Cardiac fibroblast (primary cell): ENCODE measurements around the gene MARCHF3.
"Not testable (repeated sequence)": the region's sequence is repeated elsewhere in the genome, so short reads cannot be mapped to it uniquely, and the experiment has no call there.

ENCODE experiments used
- DNase-seq, 2 donors: peaks; one replicate each; pipeline versions ENCODE4 v3.0.0 to v3.0.0-alpha.2; 2010; ENCODE audit warnings: low read depth in 2 of 2
- H3K4me3 ChIP-seq, 2 donors: replicated peaks in 1 of 2; 1 replicate in 1 of 2; 2 replicates in 1 of 2; pipeline ENCODE4 v1.5.1; 2011; ENCODE audit warnings: low read depth in 2 of 2, low read length in 2 of 2, mild to moderate bottlenecking in 2 of 2, moderate library complexity in 1 of 2
- TF ChIP-seq, protein P1 (sequence below): IDR thresholded peaks from one replicate; pipeline ENCODE4 v1.5.1; 2011; ENCODE audit warnings: low read depth, mild to moderate bottlenecking, low read length, inconsistent platforms

The MARCHF3 gene

DNA sequence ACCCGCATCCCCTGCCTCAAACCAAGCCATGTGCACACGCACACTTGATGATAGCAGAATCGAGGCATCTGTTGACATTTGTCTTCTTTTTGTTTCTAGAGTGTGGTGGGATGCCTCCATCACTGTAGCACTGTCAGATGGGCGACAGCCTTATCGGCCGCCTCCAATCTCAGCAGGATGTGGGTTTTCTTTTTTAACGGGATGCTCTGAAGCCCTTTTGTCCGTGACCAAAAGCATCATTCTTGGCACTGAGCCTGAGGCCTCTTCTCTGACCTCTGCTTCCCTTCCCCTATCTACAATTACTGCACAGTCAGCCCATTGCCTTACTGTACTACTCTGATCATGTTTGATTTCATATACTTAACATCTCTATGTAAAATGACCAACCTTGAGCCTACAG, 175.1 kb downstream of the MARCHF3 start:
- DNase-seq = peak in 1 of 2 donors; percentile 61
- TF ChIP-seq, protein P1, sequence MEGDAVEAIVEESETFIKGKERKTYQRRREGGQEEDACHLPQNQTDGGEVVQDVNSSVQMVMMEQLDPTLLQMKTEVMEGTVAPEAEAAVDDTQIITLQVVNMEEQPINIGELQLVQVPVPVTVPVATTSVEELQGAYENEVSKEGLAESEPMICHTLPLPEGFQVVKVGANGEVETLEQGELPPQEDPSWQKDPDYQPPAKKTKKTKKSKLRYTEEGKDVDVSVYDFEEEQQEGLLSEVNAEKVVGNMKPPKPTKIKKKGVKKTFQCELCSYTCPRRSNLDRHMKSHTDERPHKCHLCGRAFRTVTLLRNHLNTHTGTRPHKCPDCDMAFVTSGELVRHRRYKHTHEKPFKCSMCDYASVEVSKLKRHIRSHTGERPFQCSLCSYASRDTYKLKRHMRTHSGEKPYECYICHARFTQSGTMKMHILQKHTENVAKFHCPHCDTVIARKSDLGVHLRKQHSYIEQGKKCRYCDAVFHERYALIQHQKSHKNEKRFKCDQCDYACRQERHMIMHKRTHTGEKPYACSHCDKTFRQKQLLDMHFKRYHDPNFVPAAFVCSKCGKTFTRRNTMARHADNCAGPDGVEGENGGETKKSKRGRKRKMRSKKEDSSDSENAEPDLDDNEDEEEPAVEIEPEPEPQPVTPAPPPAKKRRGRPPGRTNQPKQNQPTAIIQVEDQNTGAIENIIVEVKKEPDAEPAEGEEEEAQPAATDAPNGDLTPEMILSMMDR = no peak

DNA sequence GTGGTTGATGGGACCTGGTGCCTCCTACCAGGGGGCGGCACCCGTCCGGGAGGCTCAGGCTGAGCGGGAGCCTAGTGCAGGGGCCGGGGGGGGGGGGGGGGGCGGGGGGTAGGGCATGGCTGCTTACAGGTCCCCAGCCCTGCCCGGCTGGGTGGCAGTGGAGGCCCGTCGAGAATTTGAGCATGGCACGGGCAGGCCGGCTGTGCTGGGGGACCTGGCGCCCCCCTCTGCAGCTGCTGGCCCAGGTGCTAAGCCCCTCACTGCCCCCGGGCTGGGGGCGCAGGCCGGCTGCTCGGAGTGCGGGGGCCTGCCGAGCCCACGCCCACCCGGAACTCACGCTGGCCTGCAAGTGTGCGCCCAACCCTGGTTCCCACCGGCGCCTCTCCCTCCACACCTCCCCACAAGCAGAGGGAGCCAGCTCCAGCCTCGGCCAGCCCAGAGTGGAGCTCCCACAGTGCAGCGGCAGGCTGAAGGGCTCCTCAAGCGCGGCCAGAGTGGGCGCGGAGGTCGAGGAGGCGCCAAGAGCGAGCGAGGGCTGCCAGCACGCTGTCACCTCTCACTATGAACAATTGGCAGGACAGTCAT, 175.7 kb downstream of the MARCHF3 start:
- DNase-seq = no peak
- no peak overlapping the region for H3K4me3 ChIP-seq
- TF ChIP-seq, protein P1 = no peak

More for the DNA sequence above, 175.1 kb downstream of the MARCHF3 start:
- no peak overlapping the region for H3K4me3 ChIP-seq

- H3K4me3 ChIP-seq, DNase-seq: not testable (repeated sequence)
These were observed 176.6 kb downstream of the MARCHF3 start for GRCh38 chr5:126853541-126854307.

DNA sequence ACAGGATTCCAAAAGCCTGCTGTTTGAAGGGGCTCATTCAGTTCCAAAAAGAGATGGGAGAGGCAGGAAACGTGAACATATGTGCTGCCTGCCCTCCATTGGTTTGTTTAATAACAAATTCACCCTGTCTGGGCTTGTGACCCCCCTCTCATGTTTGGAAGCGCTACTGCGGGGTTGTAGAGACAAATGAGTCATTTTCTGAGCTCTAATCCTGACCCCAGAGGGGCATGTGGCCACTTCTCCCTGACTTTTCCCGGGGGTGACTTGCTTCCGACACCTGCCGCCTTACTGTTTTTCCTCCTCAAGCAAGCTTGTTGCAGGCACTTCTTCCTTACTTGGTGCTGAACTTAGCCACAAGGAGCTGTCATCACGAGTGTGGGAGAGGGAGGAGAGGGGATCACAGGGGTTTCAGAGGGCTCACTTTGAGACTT, 177.5 kb downstream of the MARCHF3 start:
- H3K4me3 ChIP-seq = no peak overlapping the region
- no peak for DNase-seq
- TF ChIP-seq, protein P1 = no peak

DNA sequence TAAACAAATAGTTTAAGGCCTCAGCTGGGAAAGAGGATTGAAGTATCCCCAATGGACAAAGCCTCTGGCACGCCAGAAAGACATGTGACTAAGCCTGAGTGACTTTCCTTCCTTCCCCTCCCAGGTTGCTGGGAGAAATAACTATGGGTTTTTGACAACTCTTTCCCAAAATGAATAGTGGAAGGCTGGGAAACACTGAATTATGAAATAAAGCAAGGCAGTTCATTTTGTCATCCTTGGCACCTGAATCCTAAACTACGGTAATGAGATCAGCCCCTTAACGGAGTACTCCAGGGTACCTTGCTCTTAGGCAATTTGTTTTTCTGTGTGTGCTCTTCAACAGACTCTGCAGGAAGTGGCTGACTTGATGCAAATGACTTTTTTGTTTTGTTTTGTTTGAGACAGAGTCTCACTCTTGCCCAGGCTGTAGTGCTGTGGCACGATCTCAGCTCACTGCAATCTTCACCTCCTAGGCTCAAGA, 178.2 kb downstream of the MARCHF3 start:
- H3K4me3 ChIP-seq = peak overlapping the region in 1 of 2 donors; percentile 5
- TF ChIP-seq, protein P1 = no peak
- peak; percentile 75 to 84 for DNase-seq

DNA sequence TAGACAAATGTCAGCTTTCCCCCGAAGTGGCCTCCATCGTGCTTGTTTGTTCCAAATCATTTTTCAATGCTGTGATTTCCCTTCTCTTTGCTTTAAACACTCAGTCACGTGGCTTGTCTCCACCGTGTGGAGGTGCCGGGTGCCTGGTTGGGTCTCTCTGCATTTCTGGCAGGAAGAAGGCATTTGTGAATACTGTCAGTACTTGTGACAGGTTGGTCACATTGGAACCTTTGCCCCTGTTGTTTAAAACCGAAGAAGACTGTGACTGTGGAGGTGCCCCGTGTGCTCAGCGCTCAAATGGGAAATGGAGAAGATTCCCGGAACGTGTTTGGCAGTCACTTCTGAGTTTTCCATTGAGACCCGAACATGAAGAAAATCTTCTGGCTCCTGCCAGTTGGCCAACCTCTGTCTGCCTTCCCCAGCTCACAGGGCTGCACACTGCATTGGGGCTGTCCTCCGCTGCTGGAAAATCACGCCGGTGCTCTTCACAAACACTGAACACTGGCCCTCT, 178.8 kb downstream of the MARCHF3 start:
- TF ChIP-seq, protein P1 = no peak
- no peak overlapping the region for H3K4me3 ChIP-seq
- DNase-seq = no peak

GRCh38 chr5:126849101-126849678, 181.2 kb downstream of the MARCHF3 start:
- no peak overlapping the region for H3K4me3 ChIP-seq
- DNase-seq = peak; percentile 9 to 74
- TF ChIP-seq, protein P1 = no peak
